Placental epithelial cell (primary cell): Measurements from ENCODE around the gene FIBP. TPM values are rescaled to one million over a fixed set of nuclear protein-coding genes. Genes with fewer than 3 reads are reported as not detected.

Experiments
- total RNA-seq: library from RNA; depleted of rRNA; stranded (reverse); fragments of >200 nt; gene quantifications from 2 replicates; pipeline ENCODE4 v1.2.3, GENCODE V29; 2012

FIBP gene
- total RNA-seq: 110 and 165 TPM in 2 replicates

DNA sequence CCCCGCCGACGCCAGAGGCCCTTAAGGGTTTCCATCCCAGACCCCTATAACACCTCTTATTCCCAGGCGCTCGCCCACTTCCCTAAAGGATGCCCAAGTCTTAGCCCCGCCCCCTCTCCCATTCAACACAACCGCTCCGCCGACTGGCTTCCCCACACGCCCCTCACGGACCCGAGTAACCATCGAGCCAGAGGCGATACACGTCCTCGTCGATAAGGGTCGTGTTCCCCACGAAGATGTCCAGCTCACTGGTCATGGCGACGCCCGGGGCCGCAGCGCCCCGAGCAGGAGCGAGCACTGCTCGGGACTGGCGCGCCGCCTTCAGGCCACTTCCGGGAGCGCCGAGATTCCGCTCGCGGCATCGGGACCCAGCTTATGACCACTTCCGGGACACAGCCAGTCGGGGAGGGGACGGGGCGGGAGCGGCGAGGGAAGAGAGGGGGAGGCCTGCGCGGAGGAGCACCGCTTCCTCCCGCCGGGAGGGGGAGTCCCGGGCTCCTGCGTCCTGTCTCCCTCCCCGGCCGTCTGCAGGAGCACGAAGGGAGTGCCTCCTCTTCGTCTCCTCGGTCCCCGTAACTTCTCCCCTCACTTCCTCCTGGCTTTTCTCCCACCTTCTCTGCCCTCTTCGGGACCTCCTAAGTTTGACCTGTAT is at the start of gene FIBP:
Gene FIBP, minus strand, starts transcription at position 309 of the 652 bp plus-strand sequence. Its CDS starts 53 bp downstream, at position 256.

GRCh38 chr11:65919141-65919572 is 30.9 kb upstream of the FIBP start, which contains the start of gene DRAP1:
TSS of gene DRAP1 (plus strand) at chr11:65919426. CDS start at chr11:65919502, 76 bp downstream.

DNA sequence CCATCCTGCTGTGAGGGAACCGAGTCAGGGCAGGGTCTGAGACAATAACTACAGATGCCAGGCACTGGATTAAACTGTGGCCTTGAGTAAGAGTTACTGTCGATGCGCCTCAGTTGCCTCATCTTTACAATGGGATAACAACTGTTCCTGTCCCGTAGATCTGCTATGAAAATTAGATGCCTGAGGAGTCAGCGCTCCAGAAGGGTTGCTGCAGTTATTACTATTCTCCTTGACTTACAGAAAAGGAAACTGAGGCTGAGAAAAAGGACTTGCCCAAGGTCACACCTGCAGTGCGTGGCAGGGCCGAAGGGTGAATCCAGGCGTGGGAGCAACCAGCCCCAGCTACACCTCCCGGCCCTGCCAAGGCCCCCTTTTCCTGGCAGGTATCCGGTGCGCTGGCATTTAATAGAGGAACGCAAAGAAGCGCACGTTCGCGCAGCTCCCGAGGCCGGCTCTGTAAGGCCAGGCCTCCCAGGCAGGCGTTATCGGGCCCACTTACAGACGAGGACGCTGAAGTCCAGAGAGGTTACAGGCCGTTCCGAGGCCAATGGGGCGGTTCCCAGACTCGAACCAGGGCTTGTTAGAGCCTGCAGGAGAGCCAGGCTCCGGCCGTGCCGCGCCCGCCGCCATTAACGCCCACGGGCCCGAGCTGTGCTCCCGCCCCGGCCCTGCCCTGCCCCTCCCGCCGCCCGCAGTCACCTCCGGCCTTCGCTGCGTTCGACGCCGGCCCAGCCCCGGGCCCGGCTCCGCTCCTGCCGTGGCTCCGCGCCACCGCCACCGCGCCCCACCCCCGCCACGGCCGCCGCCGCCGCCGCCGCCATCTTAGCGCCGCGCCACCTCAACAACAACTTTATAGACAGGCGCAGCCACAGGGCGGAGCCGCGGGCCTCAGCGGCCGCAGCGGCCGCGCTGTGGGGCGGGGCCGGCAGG is 30.2 kb upstream of the FIBP start, which contains the start of gene C11orf68:
Gene C11orf68, minus strand, starts transcription at position 852 of the 930 bp plus-strand sequence. Its CDS starts 31 bp downstream, at position 821.

DNA sequence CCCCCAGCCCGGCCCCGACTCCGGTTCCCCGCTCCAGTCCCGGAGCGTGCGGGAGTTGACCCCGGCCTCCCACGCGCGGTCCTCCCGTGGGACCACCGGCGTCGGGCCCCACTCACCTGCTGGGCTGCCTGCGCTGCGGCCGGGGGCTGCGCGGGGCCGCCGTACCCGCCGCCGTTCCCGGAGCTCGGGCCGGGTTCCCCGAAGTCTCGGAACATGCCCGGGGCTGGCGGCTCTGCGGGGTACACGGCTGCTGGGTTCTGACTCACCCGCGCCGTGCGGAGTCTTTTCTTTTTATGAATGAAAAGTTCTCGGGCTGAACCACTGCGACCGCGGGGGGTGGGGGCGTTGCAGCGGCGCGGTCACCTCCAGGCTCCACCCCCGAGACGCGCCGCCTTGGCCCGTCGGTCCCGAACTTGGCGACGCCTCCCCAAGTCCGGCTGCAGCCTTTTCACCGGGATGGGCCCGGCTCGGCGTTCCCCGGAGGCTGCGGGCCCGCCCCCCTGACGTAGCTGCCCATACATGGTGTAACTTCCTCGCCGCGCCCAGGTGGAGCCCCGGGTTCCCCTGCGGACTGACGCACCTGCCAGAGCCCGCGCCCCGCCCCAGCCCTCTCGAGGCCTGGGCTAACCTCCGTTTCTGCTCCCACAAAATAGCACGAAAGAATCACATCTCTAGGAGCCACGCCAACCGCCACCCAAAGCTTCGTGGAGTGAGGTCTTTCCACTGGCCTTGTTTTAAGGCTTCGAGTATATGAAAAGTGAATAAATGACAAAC is 12.0 kb upstream of the FIBP start, which contains the start of gene FOSL1:
Gene FOSL1, minus strand, starts transcription at position 264 of the 774 bp plus-strand sequence. Its CDS starts 49 bp downstream, at position 215.

DNA sequence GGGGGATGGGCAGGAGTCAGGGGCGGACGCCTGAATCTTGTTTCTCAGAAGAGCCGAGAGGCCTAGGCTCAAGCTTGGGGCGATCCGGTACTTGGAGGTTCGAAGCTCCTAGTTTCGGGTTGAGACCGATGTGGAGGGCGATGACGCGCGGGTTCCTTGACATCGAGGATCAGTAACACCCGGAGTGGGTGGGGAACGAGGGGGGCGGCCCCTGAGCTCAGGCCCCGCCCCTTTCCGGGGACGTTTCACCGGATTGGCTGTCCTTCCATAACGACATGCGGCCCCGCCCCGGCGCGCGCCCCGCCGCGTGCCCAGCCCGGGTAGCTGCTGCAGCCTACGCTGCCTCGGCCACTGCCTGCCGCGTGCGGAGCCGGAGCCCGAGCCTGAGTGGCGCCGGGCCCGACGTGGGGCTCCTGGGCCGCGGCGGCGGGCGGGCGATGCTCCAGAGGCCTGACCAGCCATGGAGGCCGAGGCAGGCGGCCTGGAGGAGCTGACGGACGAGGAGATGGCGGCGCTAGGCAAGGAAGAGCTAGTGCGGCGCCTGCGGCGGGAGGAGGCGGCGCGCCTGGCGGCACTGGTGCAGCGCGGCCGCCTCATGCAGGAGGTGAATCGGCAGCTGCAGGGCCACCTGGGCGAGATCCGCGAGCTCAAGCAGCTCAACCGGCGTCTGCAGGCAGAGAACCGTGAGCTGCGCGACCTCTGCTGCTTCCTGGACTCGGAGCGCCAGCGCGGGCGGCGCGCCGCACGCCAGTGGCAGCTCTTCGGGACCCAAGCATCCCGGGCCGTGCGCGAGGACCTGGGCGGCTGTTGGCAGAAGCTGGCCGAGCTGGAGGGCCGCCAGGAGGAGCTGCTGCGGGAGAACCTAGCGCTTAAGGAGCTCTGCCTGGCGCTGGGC is 2.3 kb upstream of the FIBP start, which contains the start of gene CCDC85B:
Gene CCDC85B, plus strand, starts transcription at position 350 of the 895 bp plus-strand sequence. Its CDS starts 111 bp downstream, at position 461.

DNA sequence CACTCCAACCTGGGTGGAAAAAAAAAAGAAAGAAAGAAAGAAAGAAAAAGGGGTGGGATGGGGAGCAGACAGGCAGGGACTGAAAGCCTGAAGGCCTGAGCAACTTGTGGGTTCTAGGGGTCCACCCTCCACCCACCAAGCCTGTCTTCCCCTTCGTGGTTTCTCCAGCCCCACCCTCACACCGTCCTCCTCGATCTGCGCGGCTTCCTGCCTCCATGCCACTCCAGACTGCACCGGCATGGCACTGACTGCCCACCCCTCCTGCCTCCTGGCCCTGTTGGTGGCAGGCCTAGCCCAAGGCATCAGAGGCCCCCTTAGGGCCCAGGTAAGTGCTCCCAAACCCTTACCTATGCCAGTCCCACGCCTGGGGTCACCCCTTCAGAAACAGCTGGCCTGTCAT is 8.7 kb downstream of the FIBP start, which contains the start of gene CTSW:
Gene CTSW, plus strand, starts transcription at position 221 of the 400 bp plus-strand sequence. Its CDS starts 18 bp downstream, at position 239.

GRCh38 chr11:65872586-65873317 is 15.5 kb downstream of the FIBP start, which contains the start of gene EFEMP2:
TSS of gene EFEMP2 (minus strand) at chr11:65872800. CDS start at chr11:65872354, 446 bp downstream.

DNA sequence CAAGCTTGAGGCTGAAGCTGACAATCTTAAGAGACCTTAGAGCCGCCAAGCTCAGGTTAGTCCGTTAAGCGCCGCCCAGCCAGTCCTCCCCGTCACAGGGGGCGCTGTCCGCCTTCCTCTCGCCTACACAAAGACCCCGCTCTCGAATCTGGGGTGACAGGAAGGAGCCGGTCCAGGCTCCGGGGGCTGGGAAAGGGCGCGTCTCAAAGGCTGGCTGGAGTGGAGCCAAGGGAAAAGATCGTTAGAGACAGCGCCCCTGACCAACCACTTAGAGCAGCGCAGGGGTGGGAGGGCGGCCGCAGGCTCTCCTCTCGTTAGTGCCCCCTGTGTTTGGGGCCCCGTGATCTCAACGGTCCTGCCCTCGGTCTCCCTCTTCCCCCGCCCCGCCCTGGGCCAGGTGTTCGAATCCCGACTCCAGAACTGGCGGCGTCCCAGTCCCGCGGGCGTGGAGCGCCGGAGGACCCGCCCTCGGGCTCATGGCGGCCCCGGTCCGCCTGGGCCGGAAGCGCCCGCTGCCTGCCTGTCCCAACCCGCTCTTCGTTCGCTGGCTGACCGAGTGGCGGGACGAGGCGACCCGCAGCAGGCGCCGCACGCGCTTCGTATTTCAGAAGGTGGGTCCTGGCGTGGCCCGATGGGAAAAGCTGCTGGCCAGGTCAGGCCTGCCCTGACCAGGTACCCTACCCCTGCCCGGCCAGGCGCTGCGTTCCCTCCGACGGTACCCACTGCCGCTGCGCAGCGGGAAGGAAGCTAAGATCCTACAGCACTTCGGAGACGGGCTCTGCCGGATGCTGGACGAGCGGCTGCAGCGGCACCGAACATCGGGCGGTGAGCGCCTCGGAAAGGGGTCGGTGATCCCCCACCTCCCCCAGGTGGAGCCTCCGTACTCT is 27.8 kb downstream of the FIBP start, which contains the start of gene MUS81:
Gene MUS81, plus strand, starts transcription at position 156 of the 887 bp plus-strand sequence. Its CDS starts 321 bp downstream, at position 477.

DNA sequence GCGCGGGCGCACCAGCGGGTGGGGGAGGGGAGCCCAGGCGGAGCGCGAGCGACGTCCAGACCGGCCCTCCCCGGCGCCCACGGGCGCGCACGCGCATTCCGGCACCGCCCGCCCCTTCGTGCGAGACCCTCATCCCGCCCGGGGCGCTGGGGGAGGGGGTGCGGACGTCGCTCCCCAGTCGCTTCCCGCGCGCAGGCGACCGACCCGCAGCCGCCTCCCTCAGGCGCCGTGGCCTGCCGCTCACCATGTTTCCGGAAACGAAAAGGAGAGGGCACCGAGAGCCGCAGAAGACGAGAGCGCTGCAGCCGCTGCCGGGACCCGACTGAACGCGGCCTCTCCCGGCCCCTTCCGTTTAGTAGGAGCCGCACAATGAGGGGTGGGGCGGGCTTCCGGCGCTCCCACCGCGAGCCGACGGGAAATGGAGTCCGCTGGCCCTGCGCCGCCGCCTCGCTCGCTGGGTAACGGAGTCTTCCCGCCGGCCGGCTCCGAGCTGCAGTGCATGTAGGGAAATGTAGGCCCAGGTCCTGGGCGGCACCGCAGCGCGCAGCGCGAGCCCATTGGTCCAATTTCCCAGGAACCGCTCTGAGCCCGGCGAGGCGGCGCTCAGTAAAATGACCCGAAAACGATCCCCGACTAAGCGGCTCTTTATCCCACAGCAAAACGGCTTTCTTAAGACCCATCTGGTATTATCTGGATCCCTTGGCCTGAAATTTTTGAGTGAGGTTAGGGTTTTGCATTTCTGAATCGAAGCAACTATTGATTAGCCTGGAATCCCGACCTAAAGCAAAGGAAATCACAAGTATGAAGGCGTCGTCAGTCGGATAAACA is 30.2 kb downstream of the FIBP start, which contains the start of gene CFL1:
Gene CFL1, minus strand, starts transcription at position 328 of the 828 bp plus-strand sequence. Its CDS starts 81 bp downstream, at position 247.

Other genes with a start within 250 kb of the FIBP start
- 35.7 and 42.7 TPM in 2 replicates for gene RELA, start 225.6 kb downstream of the FIBP start, total RNA-seq
- gene KAT5, start 176.2 kb downstream of the FIBP start, total RNA-seq: 53.2 and 67.1 TPM in 2 replicates
- gene RNASEH2C, start 167.7 kb downstream of the FIBP start, total RNA-seq: 24.7 and 37.1 TPM in 2 replicates
- gene AP5B1, start 107.5 kb downstream of the FIBP start, total RNA-seq: 17.0 and 20.0 TPM in 2 replicates
- 1.3 and 2.0 TPM in 2 replicates for gene OVOL1, start 101.4 kb downstream of the FIBP start, total RNA-seq
- 1.1 and 5.5 TPM in 2 replicates for gene SNX32, start 54.5 kb downstream of the FIBP start, total RNA-seq
- 397 and 949 TPM in 2 replicates for gene CFL1, start 30.3 kb downstream of the FIBP start, total RNA-seq
- gene MUS81, start 28.0 kb downstream of the FIBP start, total RNA-seq: 42.0 and 54.2 TPM in 2 replicates
- gene EFEMP2, start 15.7 kb downstream of the FIBP start, total RNA-seq: 39.4 and 68.7 TPM in 2 replicates
- 0.79 TPM in 1 of 2 replicates, not detected in the other for gene CTSW, start 8.6 kb downstream of the FIBP start, total RNA-seq
- 23.2 and 30.0 TPM in 2 replicates for gene CCDC85B, start 2.2 kb upstream of the FIBP start, total RNA-seq
- 1.1 and 1.2 TPM in 2 replicates for gene FOSL1, start 11.9 kb upstream of the FIBP start, total RNA-seq
- 24.3 and 35.7 TPM in 2 replicates for gene C11orf68, start 30.6 kb upstream of the FIBP start, total RNA-seq
- 63.6 and 81.4 TPM in 2 replicates for gene DRAP1, start 31.0 kb upstream of the FIBP start, total RNA-seq
- not detected in 2 replicates for gene TSGA10IP, start 57.0 kb upstream of the FIBP start, total RNA-seq
- gene SART1, start 73.3 kb upstream of the FIBP start, total RNA-seq: 33.4 and 37.7 TPM in 2 replicates
- 29.8 and 40.0 TPM in 2 replicates for gene EIF1AD, start 113.7 kb upstream of the FIBP start, total RNA-seq
- gene BANF1, start 114.0 kb upstream of the FIBP start, total RNA-seq: 23.2 and 37.5 TPM in 2 replicates
- gene CST6, start 123.5 kb upstream of the FIBP start, total RNA-seq: 39.3 and 66.6 TPM in 2 replicates
- gene CATSPER1, start 138.0 kb upstream of the FIBP start, total RNA-seq: under 0.01 and 0.54 TPM in 2 replicates
- gene GAL3ST3, start 160.7 kb upstream of the FIBP start, total RNA-seq: not detected in 2 replicates
- 138 and 219 TPM in 2 replicates for gene SF3B2, start 163.9 kb upstream of the FIBP start, total RNA-seq
- gene PACS1, start 181.8 kb upstream of the FIBP start, total RNA-seq: 40.8 and 50.6 TPM in 2 replicates